Naive thymus-derived CD4-positive, alpha-beta T cell (primary cell): Measurements from ENCODE around the gene KRT34. TPM values are rescaled to one million over a fixed set of nuclear protein-coding genes. Genes with fewer than 3 reads are reported as not detected.
"Not testable (repeated sequence)": the region's sequence is repeated elsewhere in the genome, so short reads cannot be mapped to it uniquely, and the experiment has no call there.

Source experiments
- ATAC-seq: fragments of 150-1000 bp; cut with Tn5 transposase; 2 replicates; pipeline ENCODE4 v1.10.0; 2021; ENCODE audit warnings: mild to moderate bottlenecking, moderate library complexity
- CTCF ChIA-PET: fragments of 350-600 bp; sonication (Branson Sonifier 250); formaldehyde crosslinking; loops from one replicate; lab custom pipeline; 2021; ENCODE audit warnings: antibody characterized with exemption; lab: Charles Lee
- POLR2A ChIA-PET: fragments of 350-600 bp; sonication (Branson Sonifier 250); formaldehyde crosslinking; loops from one replicate; lab custom pipeline; 2021; ENCODE audit warnings: antibody characterized with exemption, inconsistent platforms; lab: Charles Lee
- DNase-seq, 9 donors: peaks; one replicate each; pipeline versions ENCODE4 v3.0.0 to v3.0.0-alpha.2; 2020 to 2022; ENCODE audit warnings: mixed read lengths in 1 of 9
- H3K27ac ChIP-seq: one replicate; pipeline ENCODE4 v1.7.0; 2013; ENCODE audit warnings: mild to moderate bottlenecking, low read depth, low read length, moderate library complexity
- H3K27me3 ChIP-seq, 2 donors: one replicate each; pipeline ENCODE4 v1.7.0; 2013; ENCODE audit warnings: low read length in 2 of 2, mild to moderate bottlenecking in 2 of 2, moderate library complexity in 2 of 2; ENCODE audit not compliant: control insufficient read depth in 2 of 2, insufficient read depth in 2 of 2
- H3K36me3 ChIP-seq, 3 experiments: 1 replicate in 2 of 3; 2 replicates in 1 of 3; pipeline ENCODE4 v1.7.0; 2013; ENCODE audit warnings: low read length in 3 of 3, mild to moderate bottlenecking in 3 of 3, moderate library complexity in 1 of 3; ENCODE audit not compliant: insufficient read depth in 3 of 3, control insufficient read depth in 2 of 3
- H3K4me1 ChIP-seq, 2 donors: one replicate each; pipeline ENCODE4 v1.7.0; 2013; ENCODE audit warnings: low read length in 2 of 2, mild to moderate bottlenecking in 2 of 2, moderate library complexity in 1 of 2; ENCODE audit not compliant: control insufficient read depth in 2 of 2, insufficient read depth in 2 of 2
- H3K4me3 ChIP-seq: 2 replicates; pipeline ENCODE4 v1.7.0; 2013; ENCODE audit warnings: mild to moderate bottlenecking, low read length
- H3K9me3 ChIP-seq, 3 experiments: 1 replicate in 2 of 3; 2 replicates in 1 of 3; pipeline ENCODE4 v1.7.0; 2013; ENCODE audit warnings: low read length in 3 of 3; ENCODE audit not compliant: control insufficient read depth in 2 of 3
- H3K27ac Mint-ChIP-seq, 9 donors: one replicate each; pipeline ENCODE4 v1.8.0; 2020 to 2022; ENCODE audit warnings: mixed read lengths in 9 of 9, mild to moderate bottlenecking in 8 of 9, moderate library complexity in 5 of 9, inconsistent platforms in 2 of 9
- H3K27me3 Mint-ChIP-seq, 5 donors: one replicate each; pipeline ENCODE4 v1.8.0; 2021 to 2022; ENCODE audit warnings: mixed read lengths in 5 of 5, mild to moderate bottlenecking in 1 of 5
- H3K36me3 Mint-ChIP-seq, 5 donors: one replicate each; pipeline ENCODE4 v1.8.0; 2020 to 2022; ENCODE audit warnings: mixed read lengths in 5 of 5, mild to moderate bottlenecking in 3 of 5, inconsistent platforms in 1 of 5
- H3K4me1 Mint-ChIP-seq, 7 donors: one replicate each; pipeline ENCODE4 v1.8.0; 2020 to 2022; ENCODE audit warnings: mixed read lengths in 7 of 7, mild to moderate bottlenecking in 3 of 7, inconsistent platforms in 1 of 7
- H3K4me3 Mint-ChIP-seq, 10 donors: one replicate each; pipeline ENCODE4 v1.8.0; 2020 to 2022; ENCODE audit warnings: mild to moderate bottlenecking in 10 of 10, mixed read lengths in 10 of 10, moderate library complexity in 6 of 10, inconsistent platforms in 2 of 10
- H3K9me3 Mint-ChIP-seq, 11 donors: one replicate each; pipeline ENCODE4 v1.8.0; 2020 to 2022; ENCODE audit warnings: mixed read lengths in 11 of 11, mild to moderate bottlenecking in 4 of 11, inconsistent platforms in 1 of 11, moderate library complexity in 1 of 11
- intact Hi-C, 2 donors: fragments of 100-400 bp; cut with micrococcal nuclease; formaldehyde crosslinking; loops; one replicate each; pipeline ENCODE4 v1.15.1; 2023
- polyA plus RNA-seq, 2 donors: library from polyadenylated mRNA; unstranded; fragments of 300-500 nt; fragmentation: Illumina TruSeq; gene quantifications; one replicate each; pipeline ENCODE4 v1.2.3, GENCODE V29; 2021
- total RNA-seq, 6 experiments: library from RNA in 5 of 6; stranded (reverse) in 5 of 6; gene quantifications; 1 replicate in 5 of 6; 2 replicates in 1 of 6; pipeline ENCODE4 v1.2.3 and lab custom pipeline; 2021 to 2026

The KRT34 gene
- total and polyA plus RNA-seq, 7 experiments from 2014 or later: not detected

- intact Hi-C loops: no loop called here
- ChIA-PET POLR2A (no interaction called here), CTCF (interaction anchor here (0.5 kb wide), 1 partner anchor 101 kb away, joined by 3 read pairs; no protein-coding TSS in a partner anchor)
- Histone ChIP-seq H3K27ac (no peak overlapping the region), H3K27me3 (no peaks in the 10 kb centered on the region), H3K4me1 (no peaks in the 10 kb centered on the region), H3K36me3 (no peaks in the 10 kb centered on the region), H3K4me3 (no peak overlapping the region), H3K9me3 (peaks cover 0 to 6% (median 0%) of the 10 kb centered on the region in 3 experiments)
- Mint-ChIP-seq H3K27ac (no peak overlapping the region), H3K27me3 (peaks cover 0 to 18% (median 0%) of the 10 kb centered on the region in 5 donors), H3K36me3 (peaks cover 0 to 17% (median 1%) of the 10 kb centered on the region in 5 donors), H3K4me3 (no peak overlapping the region), H3K4me1 (peaks cover 0 to 4% (median 3%) of the 10 kb centered on the region in 7 donors), H3K9me3 (peaks cover 0 to 25% (median 11%) of the 10 kb centered on the region in 11 donors)
- DNase-seq (no peak), ATAC-seq (no peak)
Observed at GRCh38 chr17:41383690-41384089, 1.6 kb upstream of the KRT34 start.

GRCh38 chr17:41382394-41382793 lies 288 bp upstream of the KRT34 start:
- peaks cover 0 to 12% (median 1%) of the 10 kb centered on the region in 5 donors for H3K36me3 Mint-ChIP-seq
- Histone ChIP-seq H3K9me3 (peaks cover 0 to 6% (median 0%) of the 10 kb centered on the region in 3 experiments), H3K36me3 (no peaks in the 10 kb centered on the region), H3K4me1 (peaks cover 0 to 8% of the 10 kb centered on the region in 2 donors), H3K27me3 (no peaks in the 10 kb centered on the region), H3K4me3 (no peak overlapping the region), H3K27ac (no peak overlapping the region)
- H3K4me3 Mint-ChIP-seq: no peak overlapping the region
- peaks cover 0 to 15% (median 10%) of the 10 kb centered on the region in 11 donors for H3K9me3 Mint-ChIP-seq
- ATAC-seq (no peak), DNase-seq (no peak)
- H3K27ac Mint-ChIP-seq: no peak overlapping the region
- peaks cover 0 to 16% (median 15%) of the 10 kb centered on the region in 7 donors for H3K4me1 Mint-ChIP-seq
- intact Hi-C loops: no loop called here
- ChIA-PET CTCF (no interaction called here), POLR2A (no interaction called here)
- peaks cover 0 to 15% (median 0%) of the 10 kb centered on the region in 5 donors for H3K27me3 Mint-ChIP-seq

- Mint-ChIP-seq H3K27ac (peak overlapping the region in 2 of 9 donors; percentile 6 to 9), H3K4me1 (peaks cover 0 to 24% (median 23%) of the 10 kb centered on the region in 7 donors)
- H3K4me3 Mint-ChIP-seq, H3K27ac ChIP-seq, H3K9me3 Mint-ChIP-seq, H3K9me3 ChIP-seq, intact Hi-C loops, H3K4me3 ChIP-seq, H3K36me3 ChIP-seq, H3K27me3 ChIP-seq, CTCF ChIA-PET, H3K36me3 Mint-ChIP-seq, ATAC-seq, H3K27me3 Mint-ChIP-seq, DNase-seq, POLR2A ChIA-PET: not testable (repeated sequence)
- H3K4me1 ChIP-seq: peaks cover 0 to 10% of the 10 kb centered on the region in 2 donors
Observed at GRCh38 chr17:41380091-41380490, 2.0 kb downstream of the KRT34 start.

DNA sequence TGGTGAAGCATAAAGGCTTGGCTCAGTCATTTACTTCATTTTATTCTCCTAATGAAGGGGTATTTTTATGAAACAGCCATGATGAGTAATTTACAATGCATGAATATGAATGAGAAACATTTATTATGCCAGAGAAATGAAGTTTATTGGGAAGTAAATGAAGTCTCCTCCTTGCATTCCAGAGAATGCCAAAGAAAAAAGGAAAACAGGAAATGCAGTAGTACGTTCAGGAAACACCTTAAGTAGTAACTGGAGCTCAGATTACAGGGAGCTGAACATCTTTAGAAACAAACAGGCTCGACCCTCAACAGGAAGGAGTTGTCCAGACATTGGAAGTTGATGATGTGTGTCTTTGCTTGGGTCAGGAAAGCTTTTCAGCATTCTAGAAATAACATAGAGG lies 4.6 kb downstream of the KRT34 start:
- Mint-ChIP-seq H3K27me3 (peaks cover 0 to 6% (median 0%) of the 10 kb centered on the region in 5 donors), H3K27ac (peak overlapping the region in 3 of 9 donors; percentile 12 to 36 (median 32)), H3K9me3 (peaks cover 4 to 13% (median 7%) of the 10 kb centered on the region in 11 donors), H3K4me1 (peaks cover 0 to 28% (median 23%) of the 10 kb centered on the region in 7 donors), H3K36me3 (peaks cover 0 to 7% (median 4%) of the 10 kb centered on the region in 5 donors), H3K4me3 (peak overlapping the region in 4 of 10 donors; percentile 28 to 49 (median 38))
- no peaks in the 10 kb centered on the region for H3K27me3 ChIP-seq
- ChIA-PET POLR2A (no interaction called here), CTCF (interaction anchor here (0.6 to 1.3 kb wide), 2 partner anchors 69 to 1449 kb away, joined by 3 read pairs; partner anchors contain the start of gene KRTAP16-1)
- H3K27ac ChIP-seq: no peak overlapping the region
- DNase-seq (no peak), ATAC-seq (no peak)
- peaks cover 0 to 10% of the 10 kb centered on the region in 2 donors for H3K4me1 ChIP-seq
- H3K36me3 ChIP-seq: no peaks in the 10 kb centered on the region
- H3K4me3 ChIP-seq: no peak overlapping the region
- intact Hi-C loops: no loop called here
- no peaks in the 10 kb centered on the region for H3K9me3 ChIP-seq

GRCh38 chr17:41369713-41370112 lies 12.4 kb downstream of the KRT34 start, which contains the start of gene KRT33B:
TSS of gene KRT33B (minus strand) at chr17:41369813. CDS start at chr17:41369750, 63 bp downstream.
- Histone ChIP-seq H3K4me1 (peaks cover 0 to 8% of the 10 kb centered on the region in 2 donors), H3K27me3 (no peaks in the 10 kb centered on the region), H3K9me3 (no peaks in the 10 kb centered on the region), H3K36me3 (no peaks in the 10 kb centered on the region), H3K4me3 (no peak within 1 kb of the TSS), H3K27ac (no peak within 1 kb of the TSS)
- Mint-ChIP-seq H3K9me3 (peaks cover 0 to 8% (median 6%) of the 10 kb centered on the region in 11 donors), H3K4me1 (peaks cover 0 to 10% (median 8%) of the 10 kb centered on the region in 7 donors), H3K27me3 (peaks cover 0 to 12% (median 0%) of the 10 kb centered on the region in 5 donors), H3K36me3 (peaks cover 0 to 6% (median 0%) of the 10 kb centered on the region in 5 donors), H3K27ac (peak within 1 kb of the TSS in 3 of 9 donors; percentile 18 to 63 (median 25)), H3K4me3 (no peak within 1 kb of the TSS)
- no peak for DNase-seq
- intact Hi-C loops: no loop called here
- no peak for ATAC-seq
- ChIA-PET CTCF (no interaction called here), POLR2A (no interaction called here)

GRCh38 chr17:41369023-41369422 lies 13.1 kb downstream of the KRT34 start:
- no peaks in the 10 kb centered on the region for H3K36me3 ChIP-seq
- no peak overlapping the region for H3K27ac Mint-ChIP-seq
- no peak overlapping the region for H3K4me3 Mint-ChIP-seq
- H3K9me3 ChIP-seq: no peaks in the 10 kb centered on the region
- no peaks in the 10 kb centered on the region for H3K27me3 ChIP-seq
- H3K36me3 Mint-ChIP-seq: no peaks in the 10 kb centered on the region
- H3K9me3 Mint-ChIP-seq: peaks cover 0 to 3% (median 0%) of the 10 kb centered on the region in 11 donors
- H3K4me1 ChIP-seq: peaks cover 0 to 8% of the 10 kb centered on the region in 2 donors
- POLR2A ChIA-PET: no interaction called here
- peaks cover 0 to 17% (median 6%) of the 10 kb centered on the region in 7 donors for H3K4me1 Mint-ChIP-seq
- DNase-seq (no peak), ATAC-seq (no peak)
- H3K4me3 ChIP-seq: no peak overlapping the region
- intact Hi-C loops: no loop called here
- H3K27ac ChIP-seq: no peak overlapping the region
- H3K27me3 Mint-ChIP-seq: peaks cover 0 to 9% (median 0%) of the 10 kb centered on the region in 5 donors
- CTCF ChIA-PET: no interaction called here
